GM19023 (cell line): ENCODE results near the gene GARNL3.
A peak's percentile ranks its signal among the peaks of the same experiment; 100 is the strongest.

Source experiments
- ATAC-seq: cut with Tn5 transposase; IDR thresholded peaks from one replicate; pipeline ENCODE4 v1.9.1; 2021; ENCODE audit warnings: mild to moderate bottlenecking, moderate library complexity; ENCODE audit not compliant: unreplicated experiment

The GARNL3 gene

GRCh38 chr9:127370672-127371648, 106.4 kb downstream of the GARNL3 start:
- ATAC-seq, result no peak

GRCh38 chr9:127380479-127380878, 115.9 kb downstream of the GARNL3 start:
- no peak for ATAC-seq

- ATAC-seq, result no peak
These were observed 118.0 kb downstream of the GARNL3 start for GRCh38 chr9:127382541-127382940.

GRCh38 chr9:127384016-127384730, 119.6 kb downstream of the GARNL3 start:
- no peak for ATAC-seq

- ATAC-seq, result no peak
These were observed 120.3 kb downstream of the GARNL3 start for GRCh38 chr9:127384901-127385300.

- ATAC-seq, result no peak
These were observed 121.7 kb downstream of the GARNL3 start for GRCh38 chr9:127386249-127386648.

GRCh38 chr9:127386981-127387380, 122.4 kb downstream of the GARNL3 start:
- ATAC-seq, result no peak

GRCh38 chr9:127388037-127388855, 123.7 kb downstream of the GARNL3 start:
- ATAC-seq, result peak; percentile 86

- no peak for ATAC-seq
These were observed 124.3 kb downstream of the GARNL3 start for GRCh38 chr9:127388856-127389238.

GRCh38 chr9:127389381-127390247, 125.0 kb downstream of the GARNL3 start:
- ATAC-seq, result no peak

- ATAC-seq, result no peak
These were observed 125.6 kb downstream of the GARNL3 start for GRCh38 chr9:127390248-127390545.

GRCh38 chr9:127390563-127390962, 126.0 kb downstream of the GARNL3 start:
- ATAC-seq, result no peak

GRCh38 chr9:127392166-127392565, 127.6 kb downstream of the GARNL3 start:
- ATAC-seq, result no peak

- ATAC-seq, result no peak
These were observed 128.4 kb downstream of the GARNL3 start for GRCh38 chr9:127392976-127393375.

GRCh38 chr9:127393645-127394044, 129.1 kb downstream of the GARNL3 start:
- no peak for ATAC-seq

- no peak for ATAC-seq
These were observed 131.1 kb downstream of the GARNL3 start for GRCh38 chr9:127395497-127396252.

- no peak for ATAC-seq
These were observed 131.8 kb downstream of the GARNL3 start for GRCh38 chr9:127396253-127396807.

GRCh38 chr9:127396808-127397645, 132.5 kb downstream of the GARNL3 start, which contains the start of gene SLC2A8:
SLC2A8 (plus strand) TSS chr9:127397169; CDS start chr9:127397231, 62 bp downstream.
- peak; percentile 96 for ATAC-seq
